Stimulated activated CD8-positive, alpha-beta memory T cell treated with anti-CD3 and anti-CD28 coated beads, Interleukin-2, amount 100 ng/mL, for 1 hour (primary cell): ENCODE data around the gene DKK2.
"Not testable (repeated sequence)": the region's sequence is repeated elsewhere in the genome, so short reads cannot be mapped to it uniquely, and the experiment has no call there.

ENCODE experiments used
- DNase-seq, 2 donors: peaks; one replicate each; pipeline ENCODE4 v3.0.0-alpha.2; 2020; ENCODE audit warnings: low read depth in 2 of 2

The DKK2 gene

GRCh38 chr4:106909486-106910188, 126.5 kb downstream of the DKK2 start:
- DNase-seq, result no peak

GRCh38 chr4:106908049-106908448, 128.1 kb downstream of the DKK2 start:
- not testable (repeated sequence) for DNase-seq

GRCh38 chr4:106907216-106907615, 128.9 kb downstream of the DKK2 start:
- DNase-seq, result no peak

- DNase-seq, result no peak
These were observed 129.4 kb downstream of the DKK2 start for GRCh38 chr4:106906728-106907127.

- DNase-seq, result no peak
These were observed 137.4 kb downstream of the DKK2 start for GRCh38 chr4:106898621-106899230.

- no peak for DNase-seq
These were observed 142.2 kb downstream of the DKK2 start for GRCh38 chr4:106893903-106894302.

- DNase-seq, result no peak
These were observed 142.7 kb downstream of the DKK2 start for GRCh38 chr4:106893395-106893881.

- DNase-seq, result no peak
These were observed 143.3 kb downstream of the DKK2 start for GRCh38 chr4:106892786-106893185.

- no peak for DNase-seq
These were observed 160.8 kb downstream of the DKK2 start for GRCh38 chr4:106875340-106875739.
